Kidney (tissue), 14 donors: ENCODE results near the gene TRIM7. TPM values are rescaled to one million over a fixed set of nuclear protein-coding genes. Genes with fewer than 3 reads are reported as not detected.
"Not testable (repeated sequence)": the region's sequence is repeated elsewhere in the genome, so short reads cannot be mapped to it uniquely, and the experiment has no call there.

Experiments
- DNase-seq, 5 donors: peaks; one replicate each; pipeline ENCODE4 v3.0.0-alpha.2; 2013 to 2020
- FAIRE-seq: peaks from 2 replicates; lab custom pipeline; 2012; peaks lifted over from hg19 to GRCh38; lab: Jason Lieb, UNC
- H3K27ac ChIP-seq, 2 donors: one replicate each; pipeline ENCODE4 v1.7.0; 2013; ENCODE audit warnings: low read depth in 2 of 2, low read length in 2 of 2, inconsistent platforms in 1 of 2
- H3K27me3 ChIP-seq: one replicate; pipeline ENCODE4 v1.7.1; 2013; ENCODE audit warnings: low read length, inconsistent platforms; ENCODE audit not compliant: control insufficient read depth, insufficient read depth
- H3K36me3 ChIP-seq, 3 donors: one replicate each; pipeline versions ENCODE4 v1.7.0 to v1.7.1; 2013; ENCODE audit warnings: low read length in 3 of 3, control low read depth in 1 of 3, inconsistent platforms in 1 of 3; ENCODE audit not compliant: insufficient read depth in 3 of 3, control insufficient read depth in 2 of 3
- H3K4me1 ChIP-seq, 3 donors: one replicate each; pipeline versions ENCODE4 v1.7.0 to v1.7.1; 2013; ENCODE audit warnings: low read length in 3 of 3, inconsistent platforms in 1 of 3, low read depth in 1 of 3; ENCODE audit not compliant: control insufficient read depth in 2 of 3, insufficient read depth in 2 of 3
- H3K4me3 ChIP-seq, 3 donors: one replicate each; pipeline versions ENCODE4 v1.7.0 to v1.8.1; 2013; ENCODE audit warnings: low read length in 3 of 3, control low read depth in 1 of 3, inconsistent platforms in 1 of 3
- H3K9ac ChIP-seq, 3 donors: one replicate each; pipeline versions ENCODE4 v1.7.0 to v1.7.1; 2013; ENCODE audit warnings: low read length in 3 of 3, control low read depth in 1 of 3, inconsistent platforms in 1 of 3
- H3K9me3 ChIP-seq, 3 donors: one replicate each; pipeline versions ENCODE4 v1.7.0 to v1.7.1; 2013; ENCODE audit warnings: low read length in 3 of 3, control low read depth in 1 of 3, inconsistent platforms in 1 of 3; ENCODE audit not compliant: control insufficient read depth in 2 of 3, insufficient read depth in 1 of 3
- intact Hi-C: fragments of 100-400 bp; cut with DNase I; formaldehyde crosslinking; loops from one replicate; pipeline ENCODE4 v1.11.1; 2022
- polyA plus RNA-seq: library from polyadenylated mRNA; stranded (reverse); fragments of 350-450 nt; fragmentation: Illumina TruSeq; extraction: RNeasy Lipid Tissue Mini Kit (QIAGEN cat#74804); gene quantifications from one replicate; pipeline ENCODE4 v1.2.3, GENCODE V29; 2014; ENCODE audit warnings: low read depth, low replicate concordance; ENCODE audit not compliant: insufficient read depth
- total RNA-seq: library from RNA; stranded (reverse); fragmentation: NEBNext Ultra II Directional; extraction: Animal tissue kit (Norgen Biotek cat#: 25700); gene quantifications from one replicate; pipeline ENCODE4 v1.2.1, GENCODE V29; 2021
- TF ChIP-seq, protein P1 (sequence below): IDR thresholded peaks from 3 replicates; pipeline ENCODE4 v1.5.1; 2012; ENCODE audit warnings: mild to moderate bottlenecking, moderate library complexity, borderline replicate concordance; ENCODE audit not compliant: insufficient read depth; ENCODE audit errors: extremely low read depth
- donor health status: control.
- donor health status: control.
- donor health status: control.
- donor health status: control.
- donor health status: control.
- donor health status: DM: yes; HTN: yes; CAD: no.
- donor health status: Normal renal cell carcinoma (clear cell type).

The TRIM7 gene
- total and polyA plus RNA-seq, 2 donors from 2014 or later, result 5.7 to 6.3 TPM

DNA sequence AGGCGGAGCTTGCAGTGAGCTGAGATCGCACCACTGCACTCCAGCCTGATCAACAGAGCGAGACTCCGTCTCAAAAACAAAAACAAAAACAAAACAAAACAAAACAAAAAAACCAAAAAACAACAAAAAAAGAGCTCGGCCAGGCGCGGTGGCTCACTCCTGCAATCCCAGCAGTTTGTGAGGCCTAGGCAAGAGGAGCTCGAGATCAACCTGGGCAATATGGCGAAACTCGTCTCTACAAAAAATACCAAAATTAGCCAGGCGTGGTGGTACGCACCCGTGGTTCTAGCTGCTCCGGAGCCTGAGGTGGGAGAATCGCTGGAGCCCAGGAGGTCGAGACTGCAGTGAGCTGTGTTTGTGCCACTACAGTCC is 20.2 kb downstream of the TRIM7 start:
- no peak overlapping the region for H3K27ac ChIP-seq
- no peak overlapping the region for H3K9ac ChIP-seq
- intact Hi-C loops, result no loop called here

GRCh38 chr5:181182651-181183050 is 22.3 kb downstream of the TRIM7 start:
- H3K36me3 ChIP-seq, result no peaks in the 10 kb centered on the region
- DNase-seq, result peak in 1 of 5 donors; percentile 31
- H3K9me3 ChIP-seq, result no peaks in the 10 kb centered on the region
- no peak overlapping the region for H3K9ac ChIP-seq
- TF ChIP-seq, protein P1, sequence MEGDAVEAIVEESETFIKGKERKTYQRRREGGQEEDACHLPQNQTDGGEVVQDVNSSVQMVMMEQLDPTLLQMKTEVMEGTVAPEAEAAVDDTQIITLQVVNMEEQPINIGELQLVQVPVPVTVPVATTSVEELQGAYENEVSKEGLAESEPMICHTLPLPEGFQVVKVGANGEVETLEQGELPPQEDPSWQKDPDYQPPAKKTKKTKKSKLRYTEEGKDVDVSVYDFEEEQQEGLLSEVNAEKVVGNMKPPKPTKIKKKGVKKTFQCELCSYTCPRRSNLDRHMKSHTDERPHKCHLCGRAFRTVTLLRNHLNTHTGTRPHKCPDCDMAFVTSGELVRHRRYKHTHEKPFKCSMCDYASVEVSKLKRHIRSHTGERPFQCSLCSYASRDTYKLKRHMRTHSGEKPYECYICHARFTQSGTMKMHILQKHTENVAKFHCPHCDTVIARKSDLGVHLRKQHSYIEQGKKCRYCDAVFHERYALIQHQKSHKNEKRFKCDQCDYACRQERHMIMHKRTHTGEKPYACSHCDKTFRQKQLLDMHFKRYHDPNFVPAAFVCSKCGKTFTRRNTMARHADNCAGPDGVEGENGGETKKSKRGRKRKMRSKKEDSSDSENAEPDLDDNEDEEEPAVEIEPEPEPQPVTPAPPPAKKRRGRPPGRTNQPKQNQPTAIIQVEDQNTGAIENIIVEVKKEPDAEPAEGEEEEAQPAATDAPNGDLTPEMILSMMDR, result no peak
- H3K4me1 ChIP-seq, result no peaks in the 10 kb centered on the region
- FAIRE-seq, result no peak
- H3K4me3 ChIP-seq, result no peak overlapping the region
- intact Hi-C loops, result no loop called here
- H3K27me3 ChIP-seq, result no peaks in the 10 kb centered on the region
- H3K27ac ChIP-seq, result no peak overlapping the region

More for the DNA sequence above, 20.2 kb downstream of the TRIM7 start:
- DNase-seq, result peak in 1 of 5 donors; percentile 61
- Histone ChIP-seq H3K4me1 (peaks cover 0 to under 1% (median 0%) of the 10 kb centered on the region in 3 donors), H3K4me3 (peak overlapping the region in 1 of 3 donors; percentile 65), H3K27me3 (no peaks in the 10 kb centered on the region), H3K36me3 (no peaks in the 10 kb centered on the region), H3K9me3 (no peaks in the 10 kb centered on the region)
- TF ChIP-seq, protein P1, result no peak
- no peak for FAIRE-seq

DNA sequence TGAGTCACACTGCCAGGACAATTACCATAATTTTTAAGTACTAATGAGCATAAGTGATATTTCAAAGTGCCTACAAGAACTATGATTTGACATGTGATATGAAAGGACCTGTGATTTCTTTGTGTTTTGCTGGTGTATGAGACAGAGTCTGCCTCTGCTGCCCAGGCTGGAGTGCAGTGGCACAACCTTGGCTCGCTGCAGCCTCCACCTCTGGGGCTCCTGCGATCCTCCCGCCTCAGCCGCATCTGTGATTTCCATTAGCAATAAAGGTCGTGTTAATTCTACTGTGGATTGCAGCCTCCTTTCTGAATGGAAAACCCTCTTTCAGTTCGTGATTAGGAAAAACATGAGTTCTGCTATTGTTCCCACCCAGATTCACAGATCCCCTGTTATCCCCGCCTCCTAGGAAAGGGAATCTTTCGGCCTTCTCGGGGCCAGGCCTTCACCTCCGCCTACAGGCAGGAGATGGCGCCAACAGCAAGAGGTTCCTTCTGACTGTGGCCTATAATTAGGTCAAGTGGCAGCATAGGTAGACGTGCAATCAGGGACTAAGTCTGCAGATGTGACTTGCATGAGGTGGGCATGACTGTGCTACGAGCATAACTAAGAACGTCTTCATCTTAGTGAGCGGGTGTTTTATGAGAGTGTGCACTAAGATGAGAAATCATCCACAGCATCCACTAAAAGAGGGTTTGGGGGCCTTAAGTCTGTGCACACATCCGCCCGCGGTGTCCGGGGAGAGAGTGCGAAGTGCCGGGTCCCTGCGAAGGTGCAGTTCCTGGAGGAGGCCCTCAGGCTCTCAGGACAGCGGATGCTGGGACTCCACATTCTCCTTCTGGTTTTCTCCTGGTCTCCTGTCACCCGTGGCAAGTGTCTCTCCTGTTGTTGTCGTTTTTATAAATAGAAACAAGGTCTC is 23.1 kb downstream of the TRIM7 start:
- intact Hi-C loops, result no loop called here
- H3K9ac ChIP-seq, result no peak overlapping the region
- no peaks in the 10 kb centered on the region for H3K27me3 ChIP-seq
- no peak overlapping the region for H3K4me3 ChIP-seq
- no peak overlapping the region for H3K27ac ChIP-seq
- H3K36me3 ChIP-seq, result no peaks in the 10 kb centered on the region
- FAIRE-seq, result no peak
- no peaks in the 10 kb centered on the region for H3K4me1 ChIP-seq
- TF ChIP-seq, protein P1, result peak; percentile 62
- H3K9me3 ChIP-seq, result no peaks in the 10 kb centered on the region
- peak in 4 of 5 donors; percentile 73 to 82 (median 80) for DNase-seq

GRCh38 chr5:181177559-181177958 is 27.4 kb downstream of the TRIM7 start:
- H3K27me3 ChIP-seq, result peaks cover 20% of the 10 kb centered on the region
- H3K9ac ChIP-seq, H3K4me1 ChIP-seq, intact Hi-C loops, H3K4me3 ChIP-seq, FAIRE-seq, DNase-seq, H3K27ac ChIP-seq, H3K36me3 ChIP-seq, H3K9me3 ChIP-seq: not testable (repeated sequence)
